ENCODE measurements around the gene DOCK9. TPM values are rescaled to one million over a fixed set of nuclear protein-coding genes. Genes with fewer than 3 reads are reported as not detected.
"Not testable (repeated sequence)": the region's sequence is repeated elsewhere in the genome, so short reads cannot be mapped to it uniquely, and the experiment has no call there.

DOCK9 gene
- polyA plus RNA-seq, 1 donor (not counting 4 experiments of a cell fraction or from before 2014, with no cell fraction given), result 110 TPM

DNA sequence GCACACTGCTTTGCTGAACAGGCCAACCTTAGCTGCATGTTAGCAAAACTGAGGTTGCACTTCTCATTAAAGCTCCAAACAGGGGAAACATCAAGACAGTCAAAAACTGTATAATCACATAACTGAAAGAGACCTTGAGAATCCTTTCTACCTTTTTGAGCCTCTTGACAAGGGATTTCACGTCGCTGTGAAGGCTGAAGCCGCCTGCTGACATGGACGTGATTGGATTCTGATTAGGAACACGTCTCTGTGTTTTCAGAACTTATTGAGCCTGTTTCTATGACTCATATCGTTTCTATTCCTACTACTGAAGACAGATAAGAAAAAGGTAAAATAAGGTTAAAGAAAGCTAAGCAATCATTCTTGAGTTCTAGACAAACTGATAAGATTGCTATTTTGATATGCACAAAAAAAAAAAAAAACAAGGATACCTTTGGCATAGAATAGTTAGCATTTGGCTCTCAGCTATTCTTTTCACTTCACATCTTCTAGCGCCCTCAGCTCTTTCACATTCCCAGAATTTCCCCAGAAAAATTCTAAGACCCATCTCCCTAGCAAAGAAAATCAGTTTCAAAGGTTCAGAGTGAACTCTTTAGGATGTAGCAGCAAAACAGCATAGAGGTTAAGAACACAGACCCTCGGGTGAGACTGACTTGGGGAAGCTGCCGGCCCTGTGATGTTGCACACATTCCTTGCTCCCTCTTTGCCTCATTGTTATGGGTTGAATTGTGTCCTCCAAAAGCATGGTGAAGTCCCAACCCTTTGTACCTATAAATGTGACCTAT is 81.6 kb downstream of the DOCK9 start:
- FAIRE-seq, result peak; percentile 56
- H3K27ac ChIP-seq (ENCODE audit: control insufficient read depth, insufficient read depth, low read length), result no peak overlapping the region

DNA sequence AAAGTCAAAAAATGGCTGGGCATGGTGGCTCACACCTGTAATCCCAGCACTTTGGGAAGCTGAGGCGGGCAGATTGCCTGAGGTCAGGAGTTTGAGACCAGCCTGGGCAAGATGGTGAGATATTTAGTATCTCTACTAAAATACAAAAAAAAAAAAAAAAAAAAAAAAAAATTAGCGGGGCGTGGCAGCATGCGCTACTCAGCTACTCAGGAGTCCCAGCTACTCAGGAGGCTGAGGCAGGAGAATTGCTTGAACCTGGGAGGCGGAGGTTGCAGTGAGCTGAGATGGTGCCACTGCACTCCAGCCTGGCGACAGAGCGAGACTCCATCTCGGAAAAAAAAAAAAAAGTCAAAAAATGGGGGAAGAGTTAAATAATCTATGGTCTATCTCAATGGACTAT is 83.0 kb downstream of the DOCK9 start:
- Histone ChIP-seq H3K4me1 (ENCODE audit: control insufficient read depth, extremely low read depth, insufficient read depth, low read length) (peaks cover 24% of the 10 kb centered on the region), H3K36me3 (ENCODE audit: control insufficient read depth in 2 of 2, extremely low read depth in 1 of 2, insufficient read depth in 2 of 2, low read length in 2 of 2) (peaks cover 11 to 26% of the 10 kb centered on the region in 2 experiments)
- FAIRE-seq; H3K27me3 ChIP-seq (ENCODE audit: control insufficient read depth, extremely low read depth, insufficient read depth, low read length); DNase-seq (ENCODE audit: low read depth, low spot score); H3K27ac ChIP-seq (ENCODE audit: control insufficient read depth, insufficient read depth, low read length); H4K20me1 ChIP-seq (ENCODE audit: control insufficient read depth, extremely low read depth, insufficient read depth, low read length); H3K9ac ChIP-seq (ENCODE audit: control insufficient read depth, extremely low read depth, insufficient read depth, low read length); H3K4me3 ChIP-seq (ENCODE audit: control insufficient read depth in 2 of 3, extremely low read depth in 1 of 3, insufficient read depth in 2 of 3, low read depth in 1 of 3, low read length in 3 of 3); dilution Hi-C loops (cut with MboI; ENCODE audit: extremely low pct_ligation_motif_present, low sequenced_read_pairs); H3K79me2 ChIP-seq (ENCODE audit: control insufficient read depth, insufficient read depth, low read length); H3K4me2 ChIP-seq (ENCODE audit: control insufficient read depth, extremely low read depth, insufficient read depth, low read depth, low read length); H2AFZ ChIP-seq (ENCODE audit: control insufficient read depth, low read length); H3K9me1 ChIP-seq (ENCODE audit: control insufficient read depth, extremely low read depth, insufficient read depth, low read length); H3K9me3 ChIP-seq (ENCODE audit: control insufficient read depth, low read depth, low read length): not testable (repeated sequence)

More for the DNA sequence above, 81.6 kb downstream of the DOCK9 start:
- H3K4me3 ChIP-seq (ENCODE audit: control insufficient read depth in 2 of 3, extremely low read depth in 1 of 3, insufficient read depth in 2 of 3, low read depth in 1 of 3, low read length in 3 of 3), result no peak overlapping the region
- H3K9ac ChIP-seq (ENCODE audit: control insufficient read depth, extremely low read depth, insufficient read depth, low read length), result no peak overlapping the region
- TF ChIP-seq EZH2 (IDR thresholded peaks at IDR 0.05; ENCODE audit: low read length), result no peak
- TF ChIP-seq, protein P1, sequence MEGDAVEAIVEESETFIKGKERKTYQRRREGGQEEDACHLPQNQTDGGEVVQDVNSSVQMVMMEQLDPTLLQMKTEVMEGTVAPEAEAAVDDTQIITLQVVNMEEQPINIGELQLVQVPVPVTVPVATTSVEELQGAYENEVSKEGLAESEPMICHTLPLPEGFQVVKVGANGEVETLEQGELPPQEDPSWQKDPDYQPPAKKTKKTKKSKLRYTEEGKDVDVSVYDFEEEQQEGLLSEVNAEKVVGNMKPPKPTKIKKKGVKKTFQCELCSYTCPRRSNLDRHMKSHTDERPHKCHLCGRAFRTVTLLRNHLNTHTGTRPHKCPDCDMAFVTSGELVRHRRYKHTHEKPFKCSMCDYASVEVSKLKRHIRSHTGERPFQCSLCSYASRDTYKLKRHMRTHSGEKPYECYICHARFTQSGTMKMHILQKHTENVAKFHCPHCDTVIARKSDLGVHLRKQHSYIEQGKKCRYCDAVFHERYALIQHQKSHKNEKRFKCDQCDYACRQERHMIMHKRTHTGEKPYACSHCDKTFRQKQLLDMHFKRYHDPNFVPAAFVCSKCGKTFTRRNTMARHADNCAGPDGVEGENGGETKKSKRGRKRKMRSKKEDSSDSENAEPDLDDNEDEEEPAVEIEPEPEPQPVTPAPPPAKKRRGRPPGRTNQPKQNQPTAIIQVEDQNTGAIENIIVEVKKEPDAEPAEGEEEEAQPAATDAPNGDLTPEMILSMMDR (optimal IDR thresholded peaks at IDR 0.05 in 1 of 3, IDR thresholded peaks at IDR 0.05 in 1 of 3, conservative IDR thresholded peaks at IDR 0.05 in 1 of 3; ENCODE audit: extremely low read depth in 1 of 3, insufficient read depth in 2 of 3, low read length in 3 of 3), result no peak
- no peaks in the 10 kb centered on the region for H3K9me1 ChIP-seq (ENCODE audit: control insufficient read depth, extremely low read depth, insufficient read depth, low read length)
- no peak overlapping the region for H3K4me2 ChIP-seq (ENCODE audit: control insufficient read depth, extremely low read depth, insufficient read depth, low read depth, low read length)
- no peaks in the 10 kb centered on the region for H3K27me3 ChIP-seq (ENCODE audit: control insufficient read depth, extremely low read depth, insufficient read depth, low read length)
- no peaks in the 10 kb centered on the region for H3K9me3 ChIP-seq (ENCODE audit: control insufficient read depth, low read depth, low read length)
- dilution Hi-C loops (cut with MboI; ENCODE audit: extremely low pct_ligation_motif_present, low sequenced_read_pairs), result no loop called here
- H4K20me1 ChIP-seq (ENCODE audit: control insufficient read depth, extremely low read depth, insufficient read depth, low read length), result no peaks in the 10 kb centered on the region
- peaks cover 19 to 22% of the 10 kb centered on the region in 2 experiments for H3K36me3 ChIP-seq (ENCODE audit: control insufficient read depth in 2 of 2, extremely low read depth in 1 of 2, insufficient read depth in 2 of 2, low read length in 2 of 2)
- no peaks in the 10 kb centered on the region for H3K79me2 ChIP-seq (ENCODE audit: control insufficient read depth, insufficient read depth, low read length)
- no peak for DNase-seq (ENCODE audit: low read depth, low spot score)
- no peak overlapping the region for H2AFZ ChIP-seq (ENCODE audit: control insufficient read depth, low read length)
- peaks cover 11% of the 10 kb centered on the region for H3K4me1 ChIP-seq (ENCODE audit: control insufficient read depth, extremely low read depth, insufficient read depth, low read length)

All from keratinocyte (primary cell).